Neural progenitor cell (in vitro differentiated cells): ENCODE results near the gene OSBPL8. TPM values are rescaled to one million over a fixed set of nuclear protein-coding genes. Genes with fewer than 3 reads are reported as not detected.

Experiments used
- DNase-seq: peaks from one replicate; pipeline ENCODE4 v3.0.0-alpha.2; 2016; ENCODE audit warnings: low spot score
- H2AFZ ChIP-seq: fragments of 200-600 bp; sonication (generic); replicated peaks from 2 replicates; pipeline ENCODE4 v1.6.1; 2016; ENCODE audit warnings: antibody characterized with exemption
- H3F3A ChIP-seq: fragments of 200-600 bp; sonication (generic); 2 replicates; pipeline ENCODE4 v1.6.1; 2016; ENCODE audit warnings: antibody characterized with exemption, low read depth
- H3K27ac ChIP-seq: fragments of 200-600 bp; sonication (generic); 2 replicates; pipeline ENCODE4 v1.5.1; 2016; ENCODE audit warnings: mild to moderate bottlenecking
- H3K27me3 ChIP-seq: fragments of 200-600 bp; sonication (generic); 2 replicates; pipeline ENCODE4 v1.6.1; 2016; ENCODE audit warnings: mild to moderate bottlenecking, moderate library complexity
- H3K36me3 ChIP-seq: fragments of 200-600 bp; sonication (generic); 2 replicates; pipeline ENCODE4 v1.5.1; 2016
- H3K4me1 ChIP-seq: fragments of 200-600 bp; sonication (generic); 2 replicates; pipeline ENCODE4 v1.6.1; 2016; ENCODE audit warnings: mixed run types
- H3K4me2 ChIP-seq: fragments of 200-600 bp; sonication (generic); 2 replicates; pipeline ENCODE4 v1.6.1; 2016
- H3K4me3 ChIP-seq: fragments of 200-600 bp; sonication (generic); 2 replicates; pipeline ENCODE4 v1.5.1; 2016
- H3K79me2 ChIP-seq: fragments of 200-600 bp; sonication (generic); 2 replicates; pipeline ENCODE4 v1.6.1; 2016; ENCODE audit warnings: low read depth
- H3K9ac ChIP-seq: fragments of 200-600 bp; sonication (generic); 2 replicates; pipeline ENCODE4 v1.6.1; 2016
- H3K9me3 ChIP-seq: fragments of 200-600 bp; sonication (generic); 2 replicates; pipeline ENCODE4 v1.5.1; 2016; ENCODE audit warnings: low read depth
- H4K20me1 ChIP-seq: fragments of 200-600 bp; sonication (generic); 2 replicates; pipeline ENCODE4 v1.6.1; 2016; ENCODE audit warnings: low read depth
- H3K27ac Mint-ChIP-seq: 3 replicates; pipeline ENCODE4 v1.8.0; 2021; ENCODE audit warnings: mixed read lengths
- H3K27me3 Mint-ChIP-seq: 2 replicates; pipeline ENCODE4 v1.8.0; 2022; ENCODE audit warnings: low read depth, mild to moderate bottlenecking, inconsistent platforms, moderate library complexity, mixed read lengths; ENCODE audit not compliant: insufficient read depth
- H3K36me3 Mint-ChIP-seq: 3 replicates; pipeline ENCODE4 v1.8.0; 2021; ENCODE audit warnings: mixed read lengths
- H3K4me1 Mint-ChIP-seq: 3 replicates; pipeline ENCODE4 v1.8.0; 2021; ENCODE audit warnings: mixed read lengths
- H3K4me3 Mint-ChIP-seq: 3 replicates; pipeline ENCODE4 v1.8.0; 2021; ENCODE audit warnings: mild to moderate bottlenecking, moderate library complexity, mixed read lengths
- H3K9me3 Mint-ChIP-seq: 3 replicates; pipeline ENCODE4 v1.8.0; 2020; ENCODE audit warnings: mixed read lengths
- CTCF ChIP-seq: fragments of 200-600 bp; sonication (generic); IDR thresholded peaks from 2 replicates; pipeline ENCODE4 v1.5.1; 2017; ENCODE audit warnings: antibody characterized with exemption, mild to moderate bottlenecking
- EZH2 ChIP-seq: fragments of 200-600 bp; sonication (generic); IDR thresholded peaks from 2 replicates; pipeline ENCODE4 v1.6.1; 2017; ENCODE audit warnings: antibody characterized with exemption, mild to moderate bottlenecking, moderate library complexity
- EZH2phosphoT487 ChIP-seq: fragments of 200-600 bp; sonication (generic); IDR thresholded peaks from 2 replicates; pipeline ENCODE4 v1.6.1; 2017; ENCODE audit warnings: antibody characterized with exemption
- total RNA-seq: library from RNA; depleted of rRNA; stranded (reverse); fragments of >200 nt; gene quantifications from 2 replicates; pipeline ENCODE4 v1.2.3, GENCODE V29; 2015; ENCODE audit warnings: low replicate concordance

Gene OSBPL8
- total RNA-seq, 1 donor from 2014 or later, result 93.6 TPM

GRCh38 chr12:76356071-76356470 is 203.5 kb downstream of the OSBPL8 start:
- Histone ChIP-seq H3K4me2 (no peak overlapping the region), H3K4me1 (no peaks in the 10 kb centered on the region), H3K27ac (peak overlapping the region; percentile 25), H4K20me1 (no peaks in the 10 kb centered on the region), H3F3A (no peaks in the 10 kb centered on the region), H3K9me3 (no peaks in the 10 kb centered on the region), H3K4me3 (no peak overlapping the region), H2AFZ (no peak overlapping the region), H3K9ac (no peak overlapping the region), H3K36me3 (peaks cover 22% of the 10 kb centered on the region), H3K27me3 (no peaks in the 10 kb centered on the region), H3K79me2 (no peaks in the 10 kb centered on the region)
- Mint-ChIP-seq H3K9me3 (no peaks in the 10 kb centered on the region), H3K27ac (no peak overlapping the region), H3K27me3 (no peaks in the 10 kb centered on the region), H3K4me1 (no peaks in the 10 kb centered on the region), H3K4me3 (no peak overlapping the region), H3K36me3 (peaks cover 5% of the 10 kb centered on the region)
- DNase-seq, result no peak
- no peak for TF ChIP-seq EZH2phosphoT487
- no peak for TF ChIP-seq EZH2
- TF ChIP-seq CTCF, result no peak

GRCh38 chr12:76348079-76348901 is 211.3 kb downstream of the OSBPL8 start, which contains the start of gene BBS10:
TSS of gene BBS10 (minus strand) at chr12:76348415. CDS start at chr12:76348358, 57 bp downstream.
- H3K4me1 Mint-ChIP-seq, result peaks cover 18% of the 10 kb centered on the region
- peaks cover 2% of the 10 kb centered on the region for H3K36me3 Mint-ChIP-seq
- H3K4me2 ChIP-seq, result peak within 1 kb of the TSS; percentile 93

GRCh38 chr12:76346798-76347420 is 212.7 kb downstream of the OSBPL8 start:
- Mint-ChIP-seq H3K9me3 (no peaks in the 10 kb centered on the region), H3K27me3 (peaks cover 2% of the 10 kb centered on the region), H3K27ac (no peak overlapping the region), H3K36me3 (peaks cover 2% of the 10 kb centered on the region), H3K4me3 (peak overlapping the region; percentile 95), H3K4me1 (peaks cover 18% of the 10 kb centered on the region)
- Histone ChIP-seq H4K20me1 (no peaks in the 10 kb centered on the region), H3K4me1 (peaks cover 15% of the 10 kb centered on the region), H3K4me3 (peak overlapping the region; percentile 83), H3K79me2 (peaks cover 38% of the 10 kb centered on the region), H3K27me3 (no peaks in the 10 kb centered on the region), H3K9ac (peak overlapping the region; percentile 69), H3K36me3 (no peaks in the 10 kb centered on the region), H3F3A (peaks cover 24% of the 10 kb centered on the region), H3K27ac (no peak overlapping the region), H3K9me3 (no peaks in the 10 kb centered on the region), H2AFZ (no peak overlapping the region), H3K4me2 (peak overlapping the region; percentile 93)
- no peak for TF ChIP-seq EZH2phosphoT487
- peak; percentile 44 for TF ChIP-seq CTCF
- DNase-seq, result peak; percentile 33

More at GRCh38 chr12:76348079-76348901, 211.3 kb downstream of the OSBPL8 start, which contains the start of gene BBS10:
- H3K9ac ChIP-seq, result peak within 1 kb of the TSS; percentile 72
- no peaks in the 10 kb centered on the region for H4K20me1 ChIP-seq
- peak within 1 kb of the TSS; percentile 93 for H3K27ac Mint-ChIP-seq
- peak; percentile 92 for DNase-seq
- H3K27me3 Mint-ChIP-seq, result peaks cover 2% of the 10 kb centered on the region
- H3K79me2 ChIP-seq, result peaks cover 38% of the 10 kb centered on the region
- H3K27ac ChIP-seq, result peak within 1 kb of the TSS; percentile 86
- H3F3A ChIP-seq, result peaks cover 24% of the 10 kb centered on the region
- peak within 1 kb of the TSS; percentile 97 for H2AFZ ChIP-seq
- no peaks in the 10 kb centered on the region for H3K9me3 Mint-ChIP-seq
- TF ChIP-seq EZH2phosphoT487 (no peak), EZH2 (no peak), CTCF (peak; percentile 65)
- peak within 1 kb of the TSS; percentile 95 for H3K4me3 Mint-ChIP-seq
- no peaks in the 10 kb centered on the region for H3K9me3 ChIP-seq
- H3K4me1 ChIP-seq, result peaks cover 15% of the 10 kb centered on the region
- H3K4me3 ChIP-seq, result peak within 1 kb of the TSS; percentile 83
- no peaks in the 10 kb centered on the region for H3K27me3 ChIP-seq
- H3K36me3 ChIP-seq, result no peaks in the 10 kb centered on the region
